ENCODE measurements around the gene TRIP11. TPM values are rescaled to one million over a fixed set of nuclear protein-coding genes. Genes with fewer than 3 reads are reported as not detected.
A peak's percentile ranks its signal among the peaks of the same experiment; 100 is the strongest.

TRIP11 gene
- total and polyA plus RNA-seq, 8 donors = 4.2 to 58.7 (median 42.1) TPM

GRCh38 chr14:92033433-92033832, 6.4 kb downstream of the TRIP11 start:
- Histone ChIP-seq H3K27ac (peak overlapping the region; percentile 32 to 83 (median 68)), H3K4me3 (peak overlapping the region in 2 of 4 donors; percentile 20 to 35), H3K36me3 (peaks cover 0 to 8% (median 6%) of the 10 kb centered on the region in 3 donors), H3K4me1 (peaks cover 19 to 44% (median 27%) of the 10 kb centered on the region in 3 donors), H3K9me3 (no peaks in the 10 kb centered on the region), H3K27me3 (no peaks in the 10 kb centered on the region)
- ATAC-seq (no peak), DNase-seq (no peak), FAIRE-seq (no peak)
- intact Hi-C loops (cut with DNase I) = no loop called here
- WGBS, 2 donors = 36 to 38% methylated on average over 1 of the region's 1 CpG
- TF ChIP-seq CTCF (IDR thresholded peaks at IDR 0.05) = no peak

GRCh38 chr14:92026548-92027190, 13.2 kb downstream of the TRIP11 start:
- H3K27ac ChIP-seq = peak overlapping the region in 2 of 4 donors; percentile 47 to 62
- H3K27me3 ChIP-seq = no peaks in the 10 kb centered on the region
- H3K36me3 ChIP-seq = peaks cover 0 to 8% (median 6%) of the 10 kb centered on the region in 3 donors
- H3K4me1 ChIP-seq = peaks cover 3 to 13% (median 9%) of the 10 kb centered on the region in 3 donors
- TF ChIP-seq CTCF (IDR thresholded peaks at IDR 0.05) = no peak
- DNase-seq (no peak), ATAC-seq (no peak), FAIRE-seq (no peak)
- no peaks in the 10 kb centered on the region for H3K9me3 ChIP-seq
- intact Hi-C loops (cut with DNase I) = no loop called here
- H3K4me3 ChIP-seq = no peak overlapping the region
- 82 to 83% methylated on average over 21 of the region's 21 CpGs for WGBS, 2 donors

- no peak overlapping the region for H3K4me3 ChIP-seq
- no peak overlapping the region for H3K27ac ChIP-seq
- H3K27me3 ChIP-seq = no peaks in the 10 kb centered on the region
- intact Hi-C loops (cut with DNase I) = no loop called here
- ATAC-seq (peak in 2 of 4 donors; percentile 30 to 36), DNase-seq (no peak), FAIRE-seq (no peak)
- H3K4me1 ChIP-seq = peaks cover 0 to 13% (median 9%) of the 10 kb centered on the region in 3 donors
- no peaks in the 10 kb centered on the region for H3K9me3 ChIP-seq
- WGBS, 2 donors = 8 to 12% methylated on average over 1 of the region's 1 CpG
- TF ChIP-seq CTCF (IDR thresholded peaks at IDR 0.05) = no peak
- peaks cover 0 to 19% (median 2%) of the 10 kb centered on the region in 3 donors for H3K36me3 ChIP-seq
Observed at GRCh38 chr14:92022036-92022435, 17.8 kb downstream of the TRIP11 start.

- peaks cover 0 to 24% (median 2%) of the 10 kb centered on the region in 3 donors for H3K36me3 ChIP-seq
- no peak overlapping the region for H3K27ac ChIP-seq
- intact Hi-C loops (cut with DNase I) = no loop called here
- ATAC-seq (no peak), DNase-seq (no peak), FAIRE-seq (no peak)
- peaks cover 0 to 16% (median 9%) of the 10 kb centered on the region in 3 donors for H3K4me1 ChIP-seq
- no peaks in the 10 kb centered on the region for H3K9me3 ChIP-seq
- H3K4me3 ChIP-seq = no peak overlapping the region
- no peaks in the 10 kb centered on the region for H3K27me3 ChIP-seq
- TF ChIP-seq CTCF (IDR thresholded peaks at IDR 0.05) = no peak
- 95 to 97% methylated on average over 3 of the region's 3 CpGs for WGBS, 2 donors
Observed at GRCh38 chr14:92021523-92021922, 18.3 kb downstream of the TRIP11 start.

GRCh38 chr14:92014040-92014439, 25.8 kb downstream of the TRIP11 start:
- Histone ChIP-seq H3K4me1 (peaks cover 5 to 12% (median 9%) of the 10 kb centered on the region in 3 donors), H3K4me3 (no peak overlapping the region), H3K27me3 (no peaks in the 10 kb centered on the region), H3K27ac (no peak overlapping the region), H3K9me3 (no peaks in the 10 kb centered on the region), H3K36me3 (peaks cover 0 to 49% (median 19%) of the 10 kb centered on the region in 3 donors)
- TF ChIP-seq CTCF (IDR thresholded peaks at IDR 0.05) = no peak
- FAIRE-seq = no peak
- no peak for ATAC-seq
- intact Hi-C loops (cut with DNase I) = no loop called here
- no peak for DNase-seq

Measured in pancreas (tissue), 10 donors.